T47D (cell line): ENCODE measurements around the gene CENPU.
A peak's percentile ranks its signal among the peaks of the same experiment; 100 is the strongest.

Source experiments
- DNase-seq, 2 experiments: peaks; one replicate each; pipeline versions ENCODE4 v3.0.0 to v3.0.0-alpha.2; 2011 to 2012; ENCODE audit warnings: low read depth in 1 of 2, low spot score in 1 of 2
- JUND ChIP-seq: IDR thresholded peaks from 2 replicates; pipeline ENCODE4 v1.6.1; 2012; ENCODE audit warnings: low read depth
- in situ Hi-C: cut with HindIII; loops from 2 replicates; pipeline ENCODE4 v1.10.0; 2016; ENCODE audit warnings: low sequenced_read_pairs, low pct_unique_long_range_greater_than_20kb

CENPU gene

DNA sequence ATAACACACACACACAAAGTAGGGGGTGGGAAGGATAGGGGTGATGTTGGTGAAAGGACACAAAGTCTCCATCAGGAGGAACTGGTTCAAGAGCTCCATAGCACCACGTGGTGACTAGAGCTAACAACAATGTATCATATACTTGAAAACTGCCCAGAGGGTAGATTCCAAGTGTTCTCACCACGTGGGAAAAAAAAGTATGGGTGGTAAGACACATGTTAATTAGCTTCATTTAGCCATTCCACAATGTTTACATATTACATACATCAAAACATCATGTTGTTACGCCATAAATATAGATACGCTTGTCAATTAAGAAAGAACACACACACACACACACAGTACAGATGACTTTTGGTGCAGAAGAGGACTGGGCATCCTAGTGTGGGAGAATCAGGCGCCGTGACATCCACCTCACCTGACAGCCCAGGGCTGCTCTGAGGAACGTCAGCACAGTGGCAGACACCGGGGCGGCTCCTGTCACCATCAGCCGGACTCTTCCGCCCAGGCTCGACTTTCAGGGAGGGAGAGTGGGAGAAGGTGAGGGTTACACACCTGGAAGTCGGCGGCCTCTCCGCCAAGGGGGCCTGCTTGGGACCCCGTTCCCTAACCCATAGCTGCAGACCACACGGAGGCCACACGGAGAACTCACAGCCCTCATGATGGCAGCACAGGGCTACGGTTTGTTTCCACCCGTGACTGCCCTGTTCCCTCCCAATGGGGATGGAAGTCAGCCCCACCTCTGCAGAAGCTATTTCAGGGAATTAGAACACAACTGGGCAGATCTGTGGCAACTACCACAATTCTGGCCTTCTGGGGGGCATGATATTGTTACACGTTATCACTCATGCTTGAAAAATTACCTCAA is 31.8 kb upstream of the CENPU start:
- peak in 1 of 2 experiments; percentile 30 for DNase-seq
- TF ChIP-seq JUND = no peak

DNA sequence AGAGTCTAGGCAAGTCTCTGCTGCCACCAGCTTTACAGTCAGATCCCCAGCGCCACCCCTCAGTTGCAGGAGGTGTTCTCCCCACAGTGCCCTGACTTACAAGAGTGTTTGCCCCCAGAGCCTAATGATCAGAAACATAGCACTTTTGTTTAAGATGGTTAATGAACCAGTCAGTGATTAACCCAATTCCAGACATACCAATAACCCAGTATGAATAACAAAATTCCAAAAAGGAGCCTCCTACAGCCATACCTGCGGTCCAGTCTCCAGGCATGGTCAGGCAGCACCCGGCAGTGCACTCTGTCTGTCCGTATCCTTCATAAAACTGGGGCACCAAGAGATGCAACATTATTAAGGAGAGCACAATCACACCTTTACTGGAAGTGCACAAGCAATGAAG is 30.7 kb upstream of the CENPU start:
- in situ Hi-C loops = no loop called here
- no peak for DNase-seq
- TF ChIP-seq JUND = no peak

More for the DNA sequence above, 31.8 kb upstream of the CENPU start:
- in situ Hi-C loops = no loop called here

DNA sequence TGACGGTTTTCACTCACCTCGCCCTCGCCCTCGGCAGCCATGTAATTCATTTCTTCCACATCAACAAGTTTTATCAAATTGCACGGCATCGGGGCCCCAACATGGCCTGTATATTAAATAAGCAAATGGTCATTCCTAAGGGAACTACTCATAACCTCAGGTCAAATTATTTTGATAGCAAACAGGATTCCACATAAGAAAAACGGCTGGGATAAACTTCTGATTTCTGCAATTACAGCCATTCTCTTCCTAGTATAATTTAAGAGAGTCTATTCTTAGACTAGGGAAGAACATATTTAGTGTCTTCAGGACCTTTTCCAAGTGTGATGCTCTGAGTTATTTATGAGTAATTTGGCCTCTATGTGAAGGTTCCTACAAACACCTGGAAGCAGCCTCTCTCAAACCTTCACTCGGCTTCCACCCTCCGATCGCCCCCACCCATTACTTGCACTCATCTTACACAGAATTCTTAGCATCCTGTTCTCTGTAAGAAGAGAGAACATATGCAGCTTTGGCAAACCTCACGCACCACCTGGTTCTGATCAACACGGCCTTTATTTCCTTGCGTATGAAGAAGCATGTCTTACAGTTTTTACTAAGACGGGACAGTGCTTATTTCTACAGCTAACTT is 29.4 kb upstream of the CENPU start:
- no peak for DNase-seq
- TF ChIP-seq JUND = no peak
- in situ Hi-C loops = no loop called here

DNA sequence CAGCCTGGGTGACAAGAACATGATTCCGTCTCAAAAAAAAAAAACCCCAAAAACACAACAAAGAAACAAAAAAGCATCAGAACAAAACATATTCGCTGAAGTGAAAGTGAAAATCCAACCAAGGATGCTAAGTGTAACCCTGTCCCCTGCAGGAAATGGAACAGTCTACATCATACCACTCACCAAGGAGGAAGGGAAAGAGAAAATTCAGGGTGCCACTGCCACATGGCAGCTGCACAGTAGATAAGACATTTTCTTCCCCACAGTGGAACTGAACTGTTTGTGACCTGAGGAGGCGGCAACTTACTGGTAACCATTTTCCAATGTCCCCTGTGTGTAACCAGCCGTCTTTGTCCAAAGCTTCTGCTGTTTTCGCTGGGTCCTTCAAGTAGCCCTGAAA is 28.2 kb upstream of the CENPU start:
- in situ Hi-C loops = no loop called here
- no peak for DNase-seq
- no peak for TF ChIP-seq JUND

DNA sequence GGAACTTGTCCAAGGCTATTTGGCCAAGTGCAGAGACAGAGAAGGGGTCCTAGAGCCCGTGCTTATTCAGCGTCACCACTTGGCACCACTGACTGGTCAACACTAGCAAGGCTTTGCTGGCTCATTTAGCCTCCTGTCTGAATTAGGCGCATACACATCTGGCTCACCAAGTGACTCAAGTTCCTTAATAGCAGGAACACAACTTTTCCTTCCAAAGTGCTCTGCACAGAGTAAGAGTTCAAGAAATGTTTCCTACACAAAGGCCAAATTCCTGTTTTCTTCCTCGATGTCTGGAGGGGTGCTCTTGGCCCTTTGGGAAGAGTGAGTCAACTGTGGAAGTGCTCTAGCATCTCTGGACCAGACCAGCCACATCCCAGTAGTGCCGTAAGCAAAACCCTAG is 26.8 kb upstream of the CENPU start:
- DNase-seq = no peak
- in situ Hi-C loops = no loop called here
- TF ChIP-seq JUND = no peak

DNA sequence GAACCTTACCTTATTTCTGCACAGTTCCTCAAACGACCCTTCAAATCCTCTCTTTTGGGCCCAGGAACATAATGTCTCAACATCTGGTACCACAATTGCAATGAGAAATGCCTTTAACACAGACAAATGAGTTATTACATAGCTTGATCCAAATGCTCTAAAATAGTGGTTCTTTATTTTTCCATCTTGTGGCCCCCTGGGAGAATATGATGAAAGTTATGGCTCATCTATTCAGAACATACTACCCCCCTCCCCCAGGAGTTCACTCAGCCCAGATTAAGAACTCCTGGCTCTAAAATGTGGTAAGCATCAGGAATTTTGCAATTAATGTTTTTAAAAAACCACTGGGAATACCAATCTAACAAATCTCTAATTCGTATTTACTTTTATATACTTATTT is 23.9 kb upstream of the CENPU start:
- in situ Hi-C loops = no loop called here
- DNase-seq = no peak
- TF ChIP-seq JUND = no peak

DNA sequence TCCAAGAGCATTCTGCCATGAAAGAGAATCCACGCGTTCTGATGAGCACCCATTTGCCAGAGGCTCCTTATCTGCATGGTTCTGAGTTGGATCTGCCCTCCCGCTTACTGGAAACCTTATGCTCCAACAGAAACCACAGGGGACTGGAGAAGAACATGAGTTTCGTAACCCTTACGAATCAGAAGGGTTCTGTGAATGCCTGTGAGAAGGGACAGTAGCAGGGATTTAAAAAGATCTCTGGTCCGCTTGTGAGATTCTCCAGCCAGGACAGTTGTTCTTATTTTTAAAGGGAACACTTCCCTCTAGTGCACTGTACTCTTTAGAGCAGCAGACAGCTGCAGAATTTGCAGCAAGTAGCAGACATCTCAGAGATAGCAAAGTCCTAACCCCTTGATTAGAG is 22.5 kb upstream of the CENPU start:
- no peak for TF ChIP-seq JUND
- DNase-seq = no peak
- in situ Hi-C loops = no loop called here

DNA sequence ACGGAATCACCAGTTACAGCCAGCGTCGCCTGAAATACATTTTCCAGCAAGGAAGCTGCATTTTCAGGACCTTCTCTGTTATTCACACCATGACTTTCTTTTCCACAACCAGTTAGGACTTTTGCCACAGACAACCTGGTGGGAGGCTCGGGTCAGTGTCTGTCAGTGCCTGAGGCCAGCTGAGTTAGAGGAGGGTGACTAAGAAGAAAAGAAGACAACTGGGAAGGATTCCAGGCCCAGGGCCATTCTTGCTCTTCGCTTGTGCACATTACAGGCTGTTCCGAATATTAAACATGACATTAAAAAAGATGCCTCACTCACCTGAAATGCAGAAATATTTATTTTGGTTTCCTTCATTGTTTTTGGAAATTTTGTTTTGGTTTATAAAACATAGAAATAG is 21.4 kb upstream of the CENPU start:
- in situ Hi-C loops = no loop called here
- no peak for TF ChIP-seq JUND

DNA sequence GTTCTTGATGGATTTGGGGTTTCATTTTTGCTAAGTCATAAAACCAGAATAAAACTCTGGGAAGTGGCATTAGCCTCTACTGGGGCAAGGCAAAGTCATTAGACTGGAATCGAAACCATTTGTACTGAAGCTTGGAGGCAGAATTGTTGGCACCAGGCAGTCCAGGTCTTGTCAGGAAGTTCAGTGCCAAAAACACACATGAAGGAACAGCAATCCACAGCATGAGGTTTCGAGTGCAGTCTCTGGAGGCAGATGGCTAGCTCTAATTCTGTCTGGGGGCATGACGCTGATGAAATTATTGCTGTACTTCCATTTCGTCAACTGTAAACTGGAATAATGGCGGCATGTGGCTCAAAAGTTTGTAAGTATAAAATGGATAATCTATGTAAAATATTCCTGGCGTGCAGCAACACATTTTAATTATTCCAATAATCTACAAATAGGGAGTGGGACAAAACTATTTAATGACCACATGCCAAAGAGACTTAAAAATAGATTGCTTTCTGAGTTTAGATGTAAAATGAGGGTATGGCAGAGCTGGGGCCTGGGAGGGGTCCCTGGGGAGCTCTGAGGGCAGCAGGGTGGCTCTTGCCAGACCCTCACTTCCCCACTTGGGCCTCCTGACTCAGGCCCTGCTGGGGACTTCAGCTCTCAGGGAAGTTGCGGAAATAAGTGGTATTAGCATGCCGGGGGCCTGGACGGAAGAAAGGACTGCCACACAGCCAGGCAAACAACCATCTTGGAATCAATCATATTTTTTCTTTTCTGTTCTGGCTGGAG is 18.8 kb upstream of the CENPU start:
- TF ChIP-seq JUND = no peak
- in situ Hi-C loops = no loop called here
- no peak for DNase-seq

More for the DNA sequence above, 21.4 kb upstream of the CENPU start:
- DNase-seq = no peak

DNA sequence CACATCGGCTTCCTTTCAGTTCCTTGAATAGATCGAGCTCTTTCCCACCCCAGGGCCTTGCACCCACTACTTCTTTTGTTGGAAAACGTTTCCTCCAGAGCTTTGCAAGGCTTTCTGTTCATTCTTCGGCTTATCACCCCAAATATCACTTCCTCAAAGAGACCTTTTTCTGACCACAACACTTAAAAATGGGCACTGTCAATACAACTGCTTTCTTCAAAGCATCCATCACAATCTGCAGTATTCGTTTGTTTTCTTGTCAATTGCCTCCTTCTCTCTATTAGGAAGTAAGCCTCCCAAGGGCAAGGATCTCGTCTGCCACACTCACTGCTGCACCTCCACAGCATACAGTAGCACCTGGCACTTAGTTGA is 17.7 kb upstream of the CENPU start:
- in situ Hi-C loops = no loop called here
- no peak for DNase-seq
- TF ChIP-seq JUND = no peak

DNA sequence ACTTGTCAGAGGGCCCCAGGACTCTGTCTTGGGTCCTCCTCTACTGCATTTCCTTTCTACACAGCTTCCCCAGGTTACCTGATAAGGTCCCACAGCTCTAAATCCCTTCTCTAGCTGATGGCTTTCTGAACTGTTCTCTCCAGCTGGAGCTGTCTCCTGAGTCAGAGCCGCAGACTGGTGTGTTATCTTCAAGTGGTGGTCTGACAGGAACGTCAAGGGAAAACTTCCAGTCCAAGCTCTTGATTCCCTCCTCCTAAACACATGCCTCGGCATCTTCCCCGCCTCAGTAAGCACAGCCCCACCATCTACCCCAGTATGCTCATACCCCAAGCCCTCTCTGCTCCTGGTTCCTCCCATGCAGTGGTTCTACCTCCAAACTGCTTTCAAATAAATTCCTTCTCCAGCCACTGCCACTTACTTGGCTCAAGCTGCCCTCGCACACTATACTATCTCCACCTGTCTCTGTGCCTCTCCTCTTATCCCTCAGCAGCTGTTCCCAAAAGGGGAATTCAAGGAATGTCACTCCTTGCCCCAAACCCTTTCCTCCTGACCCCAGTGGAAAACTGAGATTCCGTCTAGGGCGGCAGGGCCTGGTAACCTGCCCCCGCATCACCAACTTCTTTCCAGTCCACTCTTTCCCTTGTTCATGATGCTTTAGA is 17.2 kb upstream of the CENPU start:
- DNase-seq = no peak
- in situ Hi-C loops = no loop called here
- no peak for TF ChIP-seq JUND

DNA sequence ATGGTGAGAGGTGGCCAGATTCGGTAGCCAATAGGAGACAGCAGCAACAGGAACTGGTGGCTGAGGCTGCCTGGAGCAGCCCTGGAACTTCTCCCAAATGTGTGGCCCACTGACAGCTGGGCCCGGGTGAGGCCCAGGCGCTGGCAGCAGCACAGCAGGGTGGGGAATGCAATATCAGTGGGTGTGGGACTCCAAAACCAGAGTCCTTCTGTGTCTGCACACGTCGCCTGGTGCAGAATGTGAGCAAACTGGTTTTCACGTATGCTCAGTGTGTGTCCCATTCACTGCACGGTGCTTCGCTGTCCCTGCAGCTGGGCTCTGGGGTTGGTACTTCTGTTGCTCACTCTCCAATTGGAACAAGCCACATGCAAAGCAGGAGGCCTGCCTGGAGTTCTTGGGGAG is 14.4 kb upstream of the CENPU start:
- in situ Hi-C loops = no loop called here
- TF ChIP-seq JUND = no peak
- peak; percentile 16 to 85 for DNase-seq
